SK-N-MC (cell line): ENCODE data around the gene TRAPPC2L.

Experiments used
- EZH2 ChIP-seq: fragments of 200-600 bp; sonication (generic); IDR thresholded peaks from one replicate; pipeline ENCODE4 v1.6.1; 2017; ENCODE audit warnings: antibody characterized with exemption
- FOXP2 ChIP-seq: optimal IDR thresholded peaks from 2 replicates; pipeline ENCODE3; 2011; ENCODE audit warnings: mild to moderate bottlenecking, moderate library complexity; ENCODE audit not compliant: insufficient read depth; ENCODE audit errors: extremely low read length, control extremely low read depth
- POLR2AphosphoS5 ChIP-seq: IDR thresholded peaks from 2 replicates; pipeline ENCODE4 v1.6.1; 2012; ENCODE audit warnings: mild to moderate bottlenecking, low read depth, low read length, borderline replicate concordance

- TF ChIP-seq EZH2 (no peak), POLR2AphosphoS5 (no peak), FOXP2 (no peak)
Measured at GRCh38 chr16:88896238-88897070, 39.5 kb downstream of the TRAPPC2L start.
